Measurements from ENCODE around the gene ZBTB20.

The ZBTB20 gene

GRCh38 chr3:114872050-114872449 is 275.0 kb downstream of the ZBTB20 start:
- no peak for DNase-seq (ENCODE audit: low read depth)

GRCh38 chr3:114867835-114868503 is 279.1 kb downstream of the ZBTB20 start:
- no peak for DNase-seq (ENCODE audit: low read depth)

GRCh38 chr3:114867359-114867758 is 279.7 kb downstream of the ZBTB20 start:
- DNase-seq (ENCODE audit: low read depth): no peak

GRCh38 chr3:114866430-114866829 is 280.7 kb downstream of the ZBTB20 start:
- DNase-seq (ENCODE audit: low read depth): no peak

- no peak for DNase-seq (ENCODE audit: low read depth)
Measured at GRCh38 chr3:114864970-114865369, 282.1 kb downstream of the ZBTB20 start.

GRCh38 chr3:114863848-114864247 is 283.2 kb downstream of the ZBTB20 start:
- DNase-seq (ENCODE audit: low read depth): no peak

GRCh38 chr3:114861666-114862065 is 285.4 kb downstream of the ZBTB20 start:
- DNase-seq (ENCODE audit: low read depth): no peak

GRCh38 chr3:114860531-114860930 is 286.6 kb downstream of the ZBTB20 start:
- DNase-seq (ENCODE audit: low read depth): no peak

GRCh38 chr3:114858329-114858728 is 288.8 kb downstream of the ZBTB20 start:
- DNase-seq (ENCODE audit: low read depth): no peak

- no peak for DNase-seq (ENCODE audit: low read depth)
Measured at GRCh38 chr3:114857299-114857701, 289.8 kb downstream of the ZBTB20 start.

GRCh38 chr3:114856835-114857234 is 290.3 kb downstream of the ZBTB20 start:
- DNase-seq (ENCODE audit: low read depth): no peak

GRCh38 chr3:114855839-114856238 is 291.2 kb downstream of the ZBTB20 start:
- DNase-seq (ENCODE audit: low read depth): no peak

- DNase-seq (ENCODE audit: low read depth): no peak
Measured at GRCh38 chr3:114852966-114853365, 294.1 kb downstream of the ZBTB20 start.

GRCh38 chr3:114850898-114851297 is 296.2 kb downstream of the ZBTB20 start:
- no peak for DNase-seq (ENCODE audit: low read depth)

GRCh38 chr3:114848643-114849350 is 298.3 kb downstream of the ZBTB20 start:
- no peak for DNase-seq (ENCODE audit: low read depth)

- DNase-seq (ENCODE audit: low read depth): no peak
Measured at GRCh38 chr3:114848082-114848481, 299.0 kb downstream of the ZBTB20 start.

GRCh38 chr3:114847564-114847963 is 299.5 kb downstream of the ZBTB20 start:
- no peak for DNase-seq (ENCODE audit: low read depth)

- no peak for DNase-seq (ENCODE audit: low read depth)
Measured at GRCh38 chr3:114846779-114847178, 300.3 kb downstream of the ZBTB20 start.

GRCh38 chr3:114846252-114846651 is 300.8 kb downstream of the ZBTB20 start:
- no peak for DNase-seq (ENCODE audit: low read depth)

GRCh38 chr3:114841515-114841914 is 305.6 kb downstream of the ZBTB20 start:
- no peak for DNase-seq (ENCODE audit: low read depth)

GRCh38 chr3:114839476-114839875 is 307.6 kb downstream of the ZBTB20 start:
- no peak for DNase-seq (ENCODE audit: low read depth)

- DNase-seq (ENCODE audit: low read depth): no peak
Measured at GRCh38 chr3:114838025-114838424, 309.1 kb downstream of the ZBTB20 start.

GRCh38 chr3:114834175-114834940 is 312.7 kb downstream of the ZBTB20 start:
- DNase-seq (ENCODE audit: low read depth): no peak

All from stimulated activated CD8-positive, alpha-beta memory T cell treated with anti-CD3 and anti-CD28 coated beads, Interleukin-12 subunit alpha, Interleukin-12 subunit beta, amount 100 ng/mL, for 4 hours (primary cell).